Pons (tissue), 1 donor: ENCODE measurements around the gene ARHGAP15.
A peak's percentile ranks its signal among the peaks of the same experiment; 100 is the strongest.

Experiments
- DNase-seq: peaks from one replicate; pipeline ENCODE4 v3.0.0-alpha.2; 2016; ENCODE audit warnings: low spot score

ARHGAP15 gene

GRCh38 chr2:143345887-143346787 lies 216.9 kb downstream of the ARHGAP15 start:
- DNase-seq, result no peak

GRCh38 chr2:143347271-143347695 lies 218.1 kb downstream of the ARHGAP15 start:
- DNase-seq, result no peak

GRCh38 chr2:143347901-143348414 lies 218.7 kb downstream of the ARHGAP15 start:
- no peak for DNase-seq

GRCh38 chr2:143354050-143354750 lies 225.0 kb downstream of the ARHGAP15 start:
- no peak for DNase-seq

- DNase-seq, result no peak
Measured at GRCh38 chr2:143355870-143356269, 226.7 kb downstream of the ARHGAP15 start.

- DNase-seq, result no peak
Measured at GRCh38 chr2:143356336-143356735, 227.1 kb downstream of the ARHGAP15 start.

- DNase-seq, result no peak
Measured at GRCh38 chr2:143356736-143357446, 227.7 kb downstream of the ARHGAP15 start.

GRCh38 chr2:143357966-143358365 lies 228.7 kb downstream of the ARHGAP15 start:
- DNase-seq, result peak; percentile 29

GRCh38 chr2:143361346-143361745 lies 232.1 kb downstream of the ARHGAP15 start:
- DNase-seq, result no peak

GRCh38 chr2:143371616-143372015 lies 242.4 kb downstream of the ARHGAP15 start:
- no peak for DNase-seq

GRCh38 chr2:143375384-143375880 lies 246.2 kb downstream of the ARHGAP15 start:
- no peak for DNase-seq

- DNase-seq, result no peak
Measured at GRCh38 chr2:143378996-143379395, 249.8 kb downstream of the ARHGAP15 start.

- no peak for DNase-seq
Measured at GRCh38 chr2:143379955-143380354, 250.7 kb downstream of the ARHGAP15 start.

GRCh38 chr2:143382573-143382972 lies 253.4 kb downstream of the ARHGAP15 start:
- DNase-seq, result no peak

GRCh38 chr2:143383016-143383415 lies 253.8 kb downstream of the ARHGAP15 start:
- no peak for DNase-seq

- no peak for DNase-seq
Measured at GRCh38 chr2:143384111-143384510, 254.9 kb downstream of the ARHGAP15 start.

- DNase-seq, result no peak
Measured at GRCh38 chr2:143390171-143390570, 261.0 kb downstream of the ARHGAP15 start.

GRCh38 chr2:143392358-143392757 lies 263.1 kb downstream of the ARHGAP15 start:
- DNase-seq, result no peak

- no peak for DNase-seq
Measured at GRCh38 chr2:143394062-143394461, 264.8 kb downstream of the ARHGAP15 start.

GRCh38 chr2:143397884-143398614 lies 268.8 kb downstream of the ARHGAP15 start:
- DNase-seq, result no peak

- no peak for DNase-seq
Measured at GRCh38 chr2:143398781-143399180, 269.6 kb downstream of the ARHGAP15 start.
